ENCODE results near the gene HDX.
"Not testable (repeated sequence)": the region's sequence is repeated elsewhere in the genome, so short reads cannot be mapped to it uniquely, and the experiment has no call there.

HDX gene

DNA sequence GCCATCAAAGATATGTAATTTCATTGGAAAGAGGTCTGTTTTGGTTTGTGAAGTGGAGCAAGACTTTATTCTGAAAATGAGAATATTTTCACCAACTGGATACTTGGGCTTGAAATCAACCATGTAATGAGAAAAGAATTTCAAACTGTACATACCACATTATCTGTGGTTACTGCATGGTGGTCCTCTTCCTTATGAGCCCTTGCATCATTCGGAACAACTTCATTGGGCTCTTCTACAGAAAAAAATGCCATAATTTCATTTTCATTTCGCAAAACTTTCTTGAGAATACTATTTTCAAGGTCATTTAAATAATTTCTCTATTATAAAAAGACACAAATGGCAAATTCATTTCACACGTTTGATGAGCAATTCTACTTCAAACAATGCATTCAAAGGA is 165.6 kb downstream of the HDX start:
- no peak for DNase-seq

- DNase-seq: no peak
Measured at GRCh38 chrX:84335121-84335520, 167.1 kb downstream of the HDX start.

- DNase-seq: no peak
Measured at GRCh38 chrX:84322083-84322827, 180.0 kb downstream of the HDX start.

- DNase-seq: no peak
Measured at GRCh38 chrX:84320614-84321013, 181.6 kb downstream of the HDX start.

- no peak for DNase-seq
Measured at GRCh38 chrX:84320023-84320422, 182.2 kb downstream of the HDX start.

GRCh38 chrX:84318661-84319060 is 183.6 kb downstream of the HDX start:
- DNase-seq: no peak

DNA sequence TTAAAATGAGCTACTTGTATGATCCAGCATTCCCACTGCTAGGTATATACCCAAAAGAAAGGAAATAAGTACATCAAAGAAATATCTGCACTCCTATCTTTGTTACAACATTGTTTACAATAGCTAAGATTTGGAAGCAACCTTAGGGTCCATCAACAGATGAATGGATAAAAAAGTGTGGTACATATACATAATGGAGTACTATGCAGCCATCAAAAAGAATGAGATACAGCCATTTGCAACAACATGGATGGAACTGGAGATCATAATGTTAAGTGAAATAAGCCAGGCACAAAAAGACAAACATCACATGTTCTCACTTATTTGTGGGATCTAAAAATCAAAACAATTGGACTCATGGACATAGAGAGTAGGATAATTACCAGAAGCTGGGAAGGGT is 186.3 kb downstream of the HDX start:
- not testable (repeated sequence) for DNase-seq
